AG09309 (cell line): ENCODE data around the gene ICAM1.
"Not testable (repeated sequence)": the region's sequence is repeated elsewhere in the genome, so short reads cannot be mapped to it uniquely, and the experiment has no call there.

Source experiments
- DNase-seq: peaks from one replicate; pipeline ENCODE4 v3.0.0-alpha.2; 2010; ENCODE audit warnings: low read depth
- H3K4me3 ChIP-seq: 2 replicates; pipeline ENCODE4 v1.5.1; 2011; ENCODE audit warnings: mild to moderate bottlenecking, low read depth, low read length, moderate library complexity; ENCODE audit not compliant: control insufficient read depth
- CTCF ChIP-seq: IDR thresholded peaks from 2 replicates; pipeline ENCODE4 v1.5.1; 2011; ENCODE audit warnings: mild to moderate bottlenecking, low read depth, low read length, inconsistent platforms; ENCODE audit not compliant: insufficient read depth, control insufficient read depth; ENCODE audit errors: missing control alignments

The ICAM1 gene

GRCh38 chr19:10233946-10234345, 37.0 kb upstream of the ICAM1 start:
- H3K4me3 ChIP-seq, result no peak overlapping the region
- no peak for DNase-seq
- TF ChIP-seq CTCF, result no peak

- TF ChIP-seq CTCF, result no peak
- no peak for DNase-seq
- H3K4me3 ChIP-seq, result no peak overlapping the region
Observed at GRCh38 chr19:10235003-10235402, 35.9 kb upstream of the ICAM1 start.

DNA sequence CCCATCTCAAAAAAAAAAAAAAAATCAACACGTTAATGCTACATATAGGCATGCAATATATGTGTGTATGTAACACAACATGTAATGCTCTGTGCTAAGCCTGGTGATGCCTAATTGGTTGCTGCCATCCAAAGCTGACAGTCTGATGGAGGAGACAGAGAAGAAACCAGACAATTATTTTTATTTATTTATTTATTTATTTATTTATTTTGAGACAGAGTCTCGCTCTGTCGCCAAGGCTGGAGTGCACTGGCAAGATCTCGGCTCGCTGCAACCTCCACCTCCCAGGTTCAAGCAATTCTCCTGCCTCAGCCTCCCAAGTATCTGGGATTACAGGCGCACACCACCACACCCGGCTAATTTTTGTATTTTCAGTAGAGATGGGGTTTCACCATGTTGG, 35.5 kb upstream of the ICAM1 start:
- H3K4me3 ChIP-seq, result not testable (repeated sequence)

GRCh38 chr19:10237702-10238101, 33.2 kb upstream of the ICAM1 start:
- TF ChIP-seq CTCF, result no peak
- no peak for DNase-seq
- H3K4me3 ChIP-seq, result no peak overlapping the region

More for the DNA sequence above, 35.5 kb upstream of the ICAM1 start:
- not testable (repeated sequence) for DNase-seq

DNA sequence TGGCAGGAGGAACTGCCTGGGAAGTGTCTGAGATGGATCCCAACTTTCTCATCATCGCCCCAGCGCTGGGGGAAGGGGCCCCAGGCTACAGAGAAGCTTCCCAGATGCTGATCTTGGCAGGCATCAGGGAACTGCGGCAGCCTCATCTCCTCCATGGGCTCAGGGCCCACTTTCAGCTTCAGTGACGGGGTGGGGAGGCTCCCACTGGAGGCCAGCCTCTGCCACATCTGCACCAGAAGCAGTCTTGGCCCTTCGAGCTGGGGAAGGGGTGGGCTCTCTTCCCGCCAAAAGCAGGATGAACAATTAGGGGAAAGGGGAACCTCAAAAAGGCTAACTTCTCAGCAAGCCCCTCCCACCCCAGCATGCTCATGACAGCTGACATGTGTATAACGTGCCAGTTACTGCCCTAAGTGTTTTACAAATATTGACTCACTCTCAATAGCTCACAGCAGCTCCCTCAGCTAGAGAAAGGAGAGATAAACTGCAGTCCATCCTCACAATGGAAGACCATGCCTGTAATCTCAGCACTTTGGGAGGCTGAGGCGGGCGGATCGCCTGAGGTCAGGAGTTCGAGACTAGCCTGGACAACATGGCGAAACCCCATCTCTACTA, 32.6 kb upstream of the ICAM1 start:
- TF ChIP-seq CTCF, result no peak
- H3K4me3 ChIP-seq, result no peak overlapping the region
- no peak for DNase-seq

DNA sequence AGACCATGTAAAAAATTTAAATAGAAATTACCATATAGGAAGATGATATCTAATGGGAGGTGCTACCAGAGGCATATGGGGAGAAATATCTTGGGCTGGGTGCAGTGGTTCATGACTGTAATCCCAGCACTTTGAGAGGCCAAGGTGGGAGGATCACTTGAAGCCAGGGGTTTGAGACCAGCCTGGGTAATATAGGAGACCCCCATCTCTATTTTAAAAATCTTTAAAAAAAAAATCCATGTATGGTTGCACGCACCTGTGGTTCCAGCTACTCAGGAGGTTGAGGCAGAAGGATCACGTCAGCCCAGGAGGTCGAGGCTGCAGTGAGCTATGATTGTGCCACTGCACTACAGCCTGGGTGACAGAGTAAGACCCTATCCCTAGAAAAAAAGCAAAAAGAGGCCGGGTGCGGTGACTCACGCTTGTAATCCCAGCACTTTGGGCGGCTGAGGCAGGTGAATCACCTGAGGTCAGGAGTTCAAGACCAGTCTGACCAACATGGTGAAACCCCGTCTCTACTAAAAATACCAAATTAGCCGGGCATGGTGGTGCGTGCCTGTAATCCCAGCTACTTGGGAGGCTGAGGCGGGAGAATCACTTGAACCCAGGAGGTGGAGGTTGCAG, 29.0 kb upstream of the ICAM1 start:
- H3K4me3 ChIP-seq, DNase-seq: not testable (repeated sequence)

- H3K4me3 ChIP-seq, result no peak overlapping the region
- no peak for DNase-seq
- no peak for TF ChIP-seq CTCF
Observed at GRCh38 chr19:10243606-10244005, 27.3 kb upstream of the ICAM1 start.

DNA sequence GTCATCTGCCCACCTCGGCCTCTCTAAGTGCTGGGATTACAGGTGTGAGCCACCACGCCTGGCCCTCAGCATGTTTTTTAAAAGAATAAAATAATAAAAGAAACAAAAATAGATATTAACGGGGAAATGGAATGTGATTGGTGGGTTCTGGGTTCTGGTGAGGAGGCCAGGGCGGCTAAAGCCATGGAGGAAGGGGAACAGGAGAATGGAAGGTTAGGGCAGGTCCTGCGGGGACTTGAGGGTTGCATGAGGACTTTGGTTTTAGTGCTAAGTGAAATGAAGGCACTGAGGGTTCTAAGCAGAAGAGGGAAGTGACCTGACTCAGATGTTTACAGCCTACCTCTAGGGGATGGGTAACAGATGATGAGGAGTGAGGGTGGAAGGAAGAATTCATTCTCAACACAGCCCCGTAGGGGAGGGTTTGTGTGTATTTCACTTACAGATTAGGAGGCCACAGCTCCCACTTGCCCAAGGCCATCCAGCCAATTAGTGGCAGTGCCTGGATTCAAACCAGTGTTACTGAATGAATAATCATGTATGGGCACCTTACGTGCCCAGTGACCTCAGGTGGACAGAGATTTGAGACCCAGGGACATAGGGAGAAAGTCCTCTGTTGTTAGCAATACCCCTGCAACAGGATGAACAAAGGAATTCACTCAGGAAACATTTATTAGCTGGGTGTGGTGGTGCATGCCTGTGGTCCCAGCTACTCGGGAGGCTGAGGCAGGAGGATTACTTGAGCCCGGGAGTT, 25.6 kb upstream of the ICAM1 start:
- DNase-seq, result no peak
- TF ChIP-seq CTCF, result no peak
- no peak overlapping the region for H3K4me3 ChIP-seq
